Tibial nerve (tissue), 4 donors: ENCODE data around the gene CWC15. TPM values are rescaled to one million over a fixed set of nuclear protein-coding genes. Genes with fewer than 3 reads are reported as not detected.
A peak's percentile ranks its signal among the peaks of the same experiment; 100 is the strongest.

Experiments used
- DNase-seq, 2 donors: peaks; one replicate each; pipeline ENCODE4 v3.0.0-alpha.2; 2019; ENCODE audit warnings: low spot score in 2 of 2
- H3K27ac ChIP-seq, 4 donors: fragments of 200-600 bp; sonication (generic) in 3 of 4; one replicate each; pipeline ENCODE4 v1.5.1; 2017 to 2019; ENCODE audit warnings: mild to moderate bottlenecking in 1 of 4
- H3K27me3 ChIP-seq, 2 donors: fragments of 200-600 bp; sonication (generic) in 1 of 2; one replicate each; pipeline versions ENCODE4 v1.5.1 to v1.6.0; 2017 to 2019
- H3K36me3 ChIP-seq, 3 donors: fragments of 200-600 bp; sonication (generic); one replicate each; pipeline ENCODE4 v1.5.1; 2018 to 2019
- H3K4me1 ChIP-seq, 4 donors: fragments of 200-600 bp; sonication (generic) in 3 of 4; one replicate each; pipeline ENCODE4 v1.5.1; 2017 to 2019
- H3K4me3 ChIP-seq, 4 donors: fragments of 200-600 bp; sonication (generic) in 3 of 4; one replicate each; pipeline ENCODE4 v1.5.1; 2017 to 2019; ENCODE audit warnings: mild to moderate bottlenecking in 1 of 4, moderate library complexity in 1 of 4
- H3K9me3 ChIP-seq, 4 donors: fragments of 200-600 bp; sonication (generic) in 3 of 4; one replicate each; pipeline ENCODE4 v1.5.1; 2017 to 2019
- CTCF ChIP-seq, 5 experiments: fragments of 200-600 bp in 3 of 5; fragments of 450-650 bp in 2 of 5; sonication (generic) in 3 of 5; IDR thresholded peaks; one replicate each; pipeline ENCODE4 v1.5.1; 2016 to 2019; ENCODE audit warnings: antibody characterized with exemption in 5 of 5, mild to moderate bottlenecking in 3 of 5, moderate library complexity in 2 of 5
- EP300 ChIP-seq, 2 donors: sonication (generic); formaldehyde crosslinking; IDR thresholded peaks; one replicate each; pipeline ENCODE4 v1.6.1; 2017; ENCODE audit warnings: antibody characterized with exemption in 2 of 2, mild to moderate bottlenecking in 1 of 2
- POLR2A ChIP-seq, 2 donors: fragments of 450-650 bp; IDR thresholded peaks; one replicate each; pipeline ENCODE4 v1.6.1; 2017; ENCODE audit warnings: antibody characterized with exemption in 2 of 2, mild to moderate bottlenecking in 2 of 2, moderate library complexity in 2 of 2
- WGBS, 2 donors: methylation state at CpG; one replicate each; pipeline ENCODE4 v1.1.5; 2018; 5-methylcytosine and 5-hydroxymethylcytosine counted together
- total RNA-seq, 4 donors: library from RNA; depleted of rRNA; stranded (reverse); fragments of >200 nt; gene quantifications; one replicate each; pipeline ENCODE4 v1.1.0, GENCODE V29; 2016

Gene CWC15
- total RNA-seq, 4 donors from 2014 or later, result 29.6 to 54.0 (median 37.9) TPM

- peaks cover 0 to 7% (median 0%) of the 10 kb centered on the region in 4 donors for H3K9me3 ChIP-seq
- no peak for TF ChIP-seq POLR2A (IDR thresholded peaks at IDR 0.05)
- H3K4me1 ChIP-seq, result peaks cover 0 to 6% (median 0%) of the 10 kb centered on the region in 4 donors
- no peak for DNase-seq
- H3K36me3 ChIP-seq, result peaks cover 0 to 71% (median 0%) of the 10 kb centered on the region in 3 donors
- 37 to 39% methylated on average over 2 of the region's 2 CpGs for WGBS, 2 donors
- H3K27me3 ChIP-seq, result no peaks in the 10 kb centered on the region
- peak overlapping the region in 1 of 4 donors; percentile 32 for H3K27ac ChIP-seq
- H3K4me3 ChIP-seq, result no peak overlapping the region
These were observed 15.1 kb downstream of the CWC15 start for GRCh38 chr11:94958121-94958696.

GRCh38 chr11:94956963-94957362 is 16.4 kb downstream of the CWC15 start:
- H3K4me1 ChIP-seq, result peaks cover 0 to 6% (median 0%) of the 10 kb centered on the region in 4 donors
- WGBS, 2 donors, result 55 to 62% methylated on average over 4 of the region's 4 CpGs

GRCh38 chr11:94954753-94955152 is 18.6 kb downstream of the CWC15 start:
- H3K4me3 ChIP-seq, result no peak overlapping the region
- H3K27me3 ChIP-seq, result no peaks in the 10 kb centered on the region
- TF ChIP-seq CTCF (IDR thresholded peaks at IDR 0.05) (no peak), POLR2A (IDR thresholded peaks at IDR 0.05) (no peak), EP300 (IDR thresholded peaks at IDR 0.05) (no peak)
- H3K9me3 ChIP-seq, result peaks cover 0 to 15% (median 0%) of the 10 kb centered on the region in 4 donors
- H3K4me1 ChIP-seq, result peaks cover 0 to 6% (median 0%) of the 10 kb centered on the region in 4 donors
- peaks cover 0 to 36% (median 0%) of the 10 kb centered on the region in 3 donors for H3K36me3 ChIP-seq
- H3K27ac ChIP-seq, result no peak overlapping the region
- no peak for DNase-seq
- 31 to 87% methylated on average over 1 of the region's 1 CpG for WGBS, 2 donors

More at GRCh38 chr11:94956963-94957362, 16.4 kb downstream of the CWC15 start:
- DNase-seq, result no peak
- H3K27ac ChIP-seq, result no peak overlapping the region
- H3K4me3 ChIP-seq, result no peak overlapping the region
- H3K27me3 ChIP-seq, result no peaks in the 10 kb centered on the region
- TF ChIP-seq CTCF (IDR thresholded peaks at IDR 0.05) (no peak), EP300 (IDR thresholded peaks at IDR 0.05) (no peak), POLR2A (IDR thresholded peaks at IDR 0.05) (no peak)
- peaks cover 0 to 7% (median 0%) of the 10 kb centered on the region in 4 donors for H3K9me3 ChIP-seq
- peaks cover 0 to 58% (median 0%) of the 10 kb centered on the region in 3 donors for H3K36me3 ChIP-seq

GRCh38 chr11:94948070-94948617 is 25.2 kb downstream of the CWC15 start:
- Histone ChIP-seq H3K4me1 (no peaks in the 10 kb centered on the region), H3K4me3 (no peak overlapping the region), H3K9me3 (peaks cover 0 to 8% (median 0%) of the 10 kb centered on the region in 4 donors), H3K36me3 (no peaks in the 10 kb centered on the region), H3K27ac (no peak overlapping the region), H3K27me3 (no peaks in the 10 kb centered on the region)
- 60 to 61% methylated on average over 4 of the region's 4 CpGs for WGBS, 2 donors
- TF ChIP-seq CTCF (IDR thresholded peaks at IDR 0.05) (no peak), POLR2A (IDR thresholded peaks at IDR 0.05) (no peak)
- DNase-seq, result no peak

- no peaks in the 10 kb centered on the region for H3K4me1 ChIP-seq
- no peak overlapping the region for H3K4me3 ChIP-seq
- 75 to 82% methylated on average over 4 of the region's 4 CpGs for WGBS, 2 donors
- no peak overlapping the region for H3K27ac ChIP-seq
- TF ChIP-seq EP300 (IDR thresholded peaks at IDR 0.05), result no peak
- no peak for TF ChIP-seq CTCF (IDR thresholded peaks at IDR 0.05)
- no peak for TF ChIP-seq POLR2A (IDR thresholded peaks at IDR 0.05)
- peaks cover 0 to 8% (median 0%) of the 10 kb centered on the region in 4 donors for H3K9me3 ChIP-seq
- no peak for DNase-seq
- H3K27me3 ChIP-seq, result no peaks in the 10 kb centered on the region
- H3K36me3 ChIP-seq, result no peaks in the 10 kb centered on the region
These were observed 26.5 kb downstream of the CWC15 start for GRCh38 chr11:94946812-94947211.
